ENCODE measurements around the gene UBE3C.

- TF ChIP-seq CTCF (IDR thresholded peaks at IDR 0.05) (no peak), POLR2A (IDR thresholded peaks at IDR 0.05) (no peak)
Observed at GRCh38 chr7:157297185-157297584, 158.5 kb downstream of the UBE3C start.

All from lower leg skin (tissue), 3 donors.